Measurements from ENCODE around the gene CDCP1.
"Not testable (repeated sequence)": the region's sequence is repeated elsewhere in the genome, so short reads cannot be mapped to it uniquely, and the experiment has no call there.

Gene CDCP1

GRCh38 chr3:45056608-45057301, 89.4 kb downstream of the CDCP1 start:
- DNase-seq (ENCODE audit: low spot score) = no peak

- no peak for DNase-seq (ENCODE audit: low spot score)
These were observed 90.6 kb downstream of the CDCP1 start for GRCh38 chr3:45055411-45056143.

DNA sequence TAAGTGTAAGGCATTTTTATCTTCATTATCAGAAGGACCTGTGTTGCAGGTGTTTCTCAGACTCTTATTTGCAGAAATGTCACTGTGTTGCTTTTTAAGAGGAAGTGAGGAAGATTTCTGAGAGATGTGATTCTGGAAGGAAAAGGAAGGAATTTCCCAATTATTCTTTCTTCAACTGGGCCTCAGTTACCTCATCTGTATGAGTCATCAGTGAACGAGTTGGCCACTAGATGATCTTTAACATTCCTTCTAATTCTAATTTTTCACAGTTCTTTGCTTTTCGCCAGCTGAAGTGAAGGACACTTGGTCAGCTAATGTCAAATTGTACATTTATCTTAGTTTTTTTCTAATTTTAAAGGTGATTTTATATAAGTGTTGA, 91.2 kb downstream of the CDCP1 start:
- no peak for DNase-seq (ENCODE audit: low spot score)

GRCh38 chr3:45054196-45054857, 91.9 kb downstream of the CDCP1 start:
- no peak for DNase-seq (ENCODE audit: low spot score)

DNA sequence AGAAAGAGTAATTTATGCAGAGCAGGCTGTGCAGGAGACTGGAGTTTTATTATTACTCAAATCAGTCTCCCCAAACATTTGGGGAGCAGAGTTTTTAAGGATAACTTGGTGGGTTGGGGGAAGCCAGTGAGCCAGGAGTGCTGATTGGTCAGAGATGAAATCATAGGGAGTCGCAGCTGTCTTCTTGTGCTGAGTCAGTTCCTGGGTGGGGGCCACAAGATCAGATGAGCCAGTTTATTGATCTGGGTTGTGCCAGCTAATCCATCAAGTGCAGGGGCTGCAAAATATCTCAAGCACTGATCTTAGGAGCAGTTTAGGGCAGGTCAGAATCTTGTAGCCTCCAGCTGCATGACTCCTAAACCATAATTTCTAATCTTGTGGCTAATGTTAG, 92.4 kb downstream of the CDCP1 start:
- not testable (repeated sequence) for DNase-seq (ENCODE audit: low spot score)

DNA sequence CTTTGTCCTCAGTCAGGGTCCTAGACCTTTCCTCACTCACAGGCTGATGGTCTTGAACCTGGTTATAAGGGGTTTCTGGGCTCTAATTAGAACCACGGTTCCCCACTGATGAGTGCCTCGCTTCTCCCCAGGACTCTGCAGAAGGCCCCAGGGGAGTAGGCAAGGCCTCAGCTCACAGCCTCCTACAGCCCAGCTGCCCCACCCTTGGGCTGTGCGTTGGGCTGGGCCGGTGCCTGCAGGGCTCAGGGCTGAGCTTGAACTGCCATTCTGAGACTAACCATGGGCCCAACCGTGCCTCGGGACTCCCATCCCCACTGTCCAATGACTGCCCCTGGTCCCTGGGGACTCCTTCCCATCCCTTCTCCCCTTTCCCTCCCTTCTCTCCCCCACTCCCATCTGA, 94.5 kb downstream of the CDCP1 start:
- no peak for DNase-seq (ENCODE audit: low spot score)

DNA sequence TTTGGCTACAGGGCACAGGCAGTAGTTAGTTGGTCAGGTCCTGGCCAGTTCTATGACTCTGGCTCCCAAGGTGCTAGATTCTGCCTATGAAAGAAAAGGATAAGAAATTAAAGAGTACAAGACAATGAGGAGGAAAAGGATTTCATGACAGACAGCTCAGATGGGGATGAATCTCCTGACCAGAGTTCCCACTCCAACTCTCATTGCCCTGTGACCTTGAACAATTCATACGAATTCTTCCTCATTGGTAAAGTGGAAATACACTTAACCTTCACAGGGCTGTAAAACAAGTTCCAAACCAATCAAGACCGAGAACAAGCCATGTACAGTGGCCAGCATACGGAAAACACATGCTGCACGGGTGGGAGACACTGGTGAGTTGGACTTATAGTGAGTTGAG, 96.4 kb downstream of the CDCP1 start:
- no peak for DNase-seq (ENCODE audit: low spot score)

GRCh38 chr3:45048244-45048643, 97.9 kb downstream of the CDCP1 start:
- no peak for DNase-seq (ENCODE audit: low spot score)

DNA sequence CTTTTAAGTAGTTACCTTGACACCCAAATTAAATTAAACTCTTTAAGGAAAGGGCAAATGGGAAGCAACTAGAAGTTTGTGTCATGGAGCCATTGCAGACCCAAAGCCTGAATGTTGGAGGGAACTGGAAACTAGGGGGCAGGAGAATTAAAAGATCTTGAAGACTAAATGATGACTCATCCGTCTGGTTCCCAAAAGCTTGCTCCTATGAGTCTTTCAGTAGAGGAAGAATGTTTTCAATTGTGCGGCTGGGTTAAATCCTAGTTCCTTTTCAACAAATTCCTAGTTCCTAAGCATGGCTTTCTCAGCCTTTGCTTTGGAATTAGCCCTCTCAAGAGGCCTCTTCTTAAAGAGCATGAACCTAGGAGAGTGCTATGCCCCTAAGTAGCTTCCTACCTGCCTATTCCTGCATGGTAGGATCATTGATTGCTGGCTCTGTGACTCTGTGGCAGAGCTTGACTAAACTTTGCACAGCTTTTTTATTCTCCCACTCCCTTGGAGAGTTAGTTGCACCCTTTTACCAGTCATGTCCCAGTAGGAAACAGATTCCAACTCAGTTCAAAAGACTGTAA, 102.4 kb downstream of the CDCP1 start:
- DNase-seq (ENCODE audit: low spot score) = no peak

DNA sequence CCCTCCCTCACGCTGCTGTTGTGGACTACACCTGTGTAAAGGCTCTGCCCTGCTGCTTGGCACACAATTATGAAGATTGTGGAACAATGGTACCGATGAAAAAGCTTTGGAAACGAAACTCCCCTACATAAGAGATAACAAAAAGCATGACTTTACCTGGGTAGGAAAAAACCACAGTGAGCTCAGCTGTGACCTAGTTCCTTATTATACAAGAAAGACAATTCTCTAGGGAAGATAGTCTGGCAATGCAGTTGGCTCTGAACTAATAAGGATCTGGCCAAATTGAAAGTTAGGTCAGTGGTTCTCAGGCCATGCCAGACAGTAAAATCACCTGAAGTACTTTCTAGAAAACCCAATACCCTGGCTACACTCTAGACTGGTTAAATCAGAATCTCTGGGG, 104.0 kb downstream of the CDCP1 start:
- no peak for DNase-seq (ENCODE audit: low spot score)

DNA sequence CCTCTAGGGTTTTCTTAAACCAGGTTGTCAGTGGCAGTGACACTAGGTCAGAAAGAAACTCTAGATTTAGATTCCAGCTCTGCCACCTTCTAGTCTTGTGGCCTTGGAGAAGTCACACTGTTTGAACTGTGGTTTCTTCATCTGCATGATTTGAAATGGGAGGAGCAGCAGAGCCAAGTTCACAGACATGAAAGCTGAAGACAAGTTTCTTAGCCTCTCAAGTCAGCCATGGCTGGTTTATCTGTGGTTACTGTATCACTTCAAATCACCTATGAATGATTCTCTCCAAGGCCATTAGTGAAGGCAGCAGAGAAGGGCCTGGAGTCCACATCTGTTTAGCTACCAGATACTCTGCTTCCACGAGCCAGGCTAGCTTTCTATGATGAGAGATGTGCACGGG, 104.5 kb downstream of the CDCP1 start:
- DNase-seq (ENCODE audit: low spot score) = no peak

GRCh38 chr3:45037720-45038455, 108.3 kb downstream of the CDCP1 start:
- DNase-seq (ENCODE audit: low spot score) = peak; percentile 93

- no peak for DNase-seq (ENCODE audit: low spot score)
These were observed 110.5 kb downstream of the CDCP1 start for GRCh38 chr3:45035441-45036301.

DNA sequence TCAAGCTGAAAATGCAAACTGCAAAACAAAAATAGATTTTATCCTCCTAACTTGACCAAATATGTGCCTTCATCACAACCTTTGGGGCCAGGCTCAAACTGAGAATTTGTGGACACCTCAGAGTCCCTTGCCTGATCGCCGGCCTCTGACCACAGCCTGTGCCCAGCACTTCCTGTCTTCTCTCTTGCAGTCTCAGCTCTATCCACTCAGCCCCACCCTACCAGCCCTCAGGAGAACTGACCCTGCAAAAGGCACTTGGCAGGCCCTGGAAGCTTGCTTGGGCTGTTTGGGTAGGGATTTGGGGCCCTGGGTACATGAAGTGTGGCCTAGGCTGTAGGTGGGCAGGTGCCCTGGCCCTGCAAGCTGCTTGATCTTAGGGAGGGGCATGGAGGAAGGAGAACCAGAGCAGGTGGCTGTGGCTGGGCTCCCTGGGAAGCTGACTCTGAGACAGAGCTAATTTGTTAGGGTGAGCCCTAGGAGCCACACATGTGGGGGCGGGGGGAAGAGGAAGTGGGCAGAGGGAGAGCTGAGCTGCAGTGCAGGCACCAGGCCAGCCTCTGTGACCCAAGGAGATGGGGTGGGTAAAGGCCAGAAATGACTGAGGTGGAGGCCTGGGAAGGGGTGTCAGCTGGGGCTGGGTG, 111.4 kb downstream of the CDCP1 start:
- no peak for DNase-seq (ENCODE audit: low spot score)

DNA sequence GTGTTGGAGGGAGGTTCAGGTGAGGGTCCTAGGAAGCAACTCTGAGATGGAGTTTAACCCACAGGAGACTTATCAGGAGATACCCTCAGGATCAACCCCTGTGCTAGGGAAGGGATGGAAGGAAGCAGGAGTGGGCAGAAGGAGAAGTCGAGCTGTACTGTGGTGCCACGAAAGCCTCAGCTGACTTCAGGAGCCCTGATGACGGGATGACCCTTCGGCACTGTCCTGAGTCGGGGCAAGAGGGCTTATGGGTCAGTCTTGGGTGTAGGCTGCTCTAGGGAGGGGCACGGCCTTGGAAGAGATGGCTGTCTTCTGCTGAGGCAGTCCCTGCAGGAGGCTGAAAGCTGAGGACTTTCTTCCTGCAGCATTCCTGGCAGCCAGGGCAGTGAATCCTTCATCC, 112.4 kb downstream of the CDCP1 start:
- no peak for DNase-seq (ENCODE audit: low spot score)
